Natural killer cell (primary cell): ENCODE data around the gene INO80C. TPM values are rescaled to one million over a fixed set of nuclear protein-coding genes. Genes with fewer than 3 reads are reported as not detected.

ENCODE experiments used
- ATAC-seq, 3 donors: fragments of 150-1000 bp in 2 of 3; fragments of 200-7000 bp in 1 of 3; cut with Tn5 transposase; 1 replicate in 1 of 3; 2 replicates in 2 of 3; pipeline ENCODE4 v1.10.0; 2021; ENCODE audit warnings: mild to moderate bottlenecking in 2 of 3, moderate library complexity in 2 of 3
- DNase-seq, 2 donors: peaks; one replicate each; pipeline versions ENCODE4 v3.0.0 to v3.0.0-alpha.2; 2013 to 2021; ENCODE audit warnings: mixed read lengths in 1 of 2
- H3K27ac ChIP-seq: one replicate; pipeline ENCODE4 v1.5.1; 2013; ENCODE audit warnings: mild to moderate bottlenecking, low read length
- H3K27me3 ChIP-seq: one replicate; pipeline ENCODE4 v1.6.1; 2013; ENCODE audit warnings: low read length; ENCODE audit not compliant: control insufficient read depth, insufficient read depth
- H3K36me3 ChIP-seq: one replicate; pipeline ENCODE4 v1.6.1; 2013; ENCODE audit warnings: low read length; ENCODE audit not compliant: control insufficient read depth, insufficient read depth
- H3K4me1 ChIP-seq: one replicate; pipeline ENCODE4 v1.6.1; 2013; ENCODE audit warnings: low read length; ENCODE audit not compliant: control insufficient read depth, insufficient read depth
- H3K4me3 ChIP-seq: one replicate; pipeline ENCODE4 v1.5.1; 2013; ENCODE audit warnings: low read length
- H3K9me3 ChIP-seq: one replicate; pipeline ENCODE4 v1.6.1; 2013; ENCODE audit warnings: low read length; ENCODE audit not compliant: control insufficient read depth, insufficient read depth
- H3K27ac Mint-ChIP-seq, 2 donors: one replicate each; pipeline ENCODE4 v1.8.0; 2022; ENCODE audit warnings: mild to moderate bottlenecking in 2 of 2, mixed read lengths in 2 of 2, moderate library complexity in 1 of 2
- H3K27me3 Mint-ChIP-seq, 2 donors: one replicate each; pipeline ENCODE4 v1.8.0; 2022; ENCODE audit warnings: low read depth in 2 of 2, mixed read lengths in 2 of 2
- H3K36me3 Mint-ChIP-seq: one replicate; pipeline ENCODE4 v1.8.0; 2022; ENCODE audit warnings: mixed read lengths
- H3K4me1 Mint-ChIP-seq, 2 donors: one replicate each; pipeline ENCODE4 v1.8.0; 2022; ENCODE audit warnings: mixed read lengths in 2 of 2
- H3K4me3 Mint-ChIP-seq: one replicate; pipeline ENCODE4 v1.8.0; 2022; ENCODE audit warnings: mild to moderate bottlenecking, moderate library complexity, mixed read lengths
- H3K9me3 Mint-ChIP-seq, 2 donors: one replicate each; pipeline ENCODE4 v1.8.0; 2022; ENCODE audit warnings: mixed read lengths in 2 of 2
- CTCF ChIP-seq: fragments of 200-600 bp; IDR thresholded peaks from one replicate; pipeline ENCODE4 v1.8.0; 2022; ENCODE audit warnings: antibody characterized with exemption
- WGBS: methylation state at CpG from one replicate; pipeline ENCODE4 v1.1.7; 2013; ENCODE audit warnings: missing lambda C conversion rate; ENCODE audit not compliant: insufficient coverage; 5-methylcytosine and 5-hydroxymethylcytosine counted together
- intact Hi-C: fragments of 100-400 bp; cut with micrococcal nuclease; formaldehyde crosslinking; loops from one replicate; pipeline ENCODE4 v1.14.2; 2022
- total RNA-seq, 4 donors: library from RNA; stranded (reverse); fragments of 120-200 nt in 1 of 4; gene quantifications; one replicate each; pipeline versions ENCODE4 v1.2.3 to v1.2.4, GENCODE V29; 2013 to 2022

INO80C gene
- total RNA-seq, 3 donors from 2014 or later (not counting 1 experiment from before 2014, with no cell fraction given), result 17.6 to 19.5 (median 19.2) TPM

GRCh38 chr18:35484034-35484433 lies 13.7 kb downstream of the INO80C start:
- H3K36me3 Mint-ChIP-seq, result no peaks in the 10 kb centered on the region
- no peak for ATAC-seq
- intact Hi-C loops, result no loop called here

GRCh38 chr18:35481960-35482366 lies 15.8 kb downstream of the INO80C start:
- Mint-ChIP-seq H3K9me3 (no peaks in the 10 kb centered on the region), H3K4me3 (no peak overlapping the region), H3K4me1 (peaks cover 0 to 13% of the 10 kb centered on the region in 2 donors), H3K27me3 (no peaks in the 10 kb centered on the region), H3K36me3 (no peaks in the 10 kb centered on the region), H3K27ac (no peak overlapping the region)
- TF ChIP-seq CTCF, result no peak
- intact Hi-C loops, result no loop called here
- no peaks in the 10 kb centered on the region for H3K36me3 ChIP-seq
- H3K9me3 ChIP-seq, result no peaks in the 10 kb centered on the region
- WGBS, result 100% methylated on average over 2 of the region's 5 CpGs
- ATAC-seq (no peak), DNase-seq (no peak)
- H3K27me3 ChIP-seq, result no peaks in the 10 kb centered on the region
- no peak overlapping the region for H3K4me3 ChIP-seq
- no peaks in the 10 kb centered on the region for H3K4me1 ChIP-seq
- no peak overlapping the region for H3K27ac ChIP-seq

More at GRCh38 chr18:35484034-35484433, 13.7 kb downstream of the INO80C start:
- Mint-ChIP-seq H3K4me1 (peaks cover 0 to 5% of the 10 kb centered on the region in 2 donors), H3K27ac (no peak overlapping the region), H3K4me3 (no peak overlapping the region), H3K9me3 (no peaks in the 10 kb centered on the region), H3K27me3 (no peaks in the 10 kb centered on the region)
- Histone ChIP-seq H3K36me3 (no peaks in the 10 kb centered on the region), H3K4me3 (no peak overlapping the region), H3K27me3 (no peaks in the 10 kb centered on the region), H3K4me1 (no peaks in the 10 kb centered on the region), H3K27ac (no peak overlapping the region), H3K9me3 (no peaks in the 10 kb centered on the region)
- TF ChIP-seq CTCF, result no peak
- no peak for DNase-seq

GRCh38 chr18:35479911-35480586 lies 17.7 kb downstream of the INO80C start:
- no peak overlapping the region for H3K4me3 ChIP-seq
- H3K27me3 ChIP-seq, result no peaks in the 10 kb centered on the region
- DNase-seq (no peak), ATAC-seq (no peak)
- peaks cover 0 to 13% of the 10 kb centered on the region in 2 donors for H3K4me1 Mint-ChIP-seq
- peaks cover 2% of the 10 kb centered on the region for H3K36me3 ChIP-seq
- no peak for TF ChIP-seq CTCF
- no peaks in the 10 kb centered on the region for H3K9me3 Mint-ChIP-seq
- no peak overlapping the region for H3K27ac ChIP-seq
- WGBS, result 95% methylated on average over 1 of the region's 1 CpG
- no peaks in the 10 kb centered on the region for H3K27me3 Mint-ChIP-seq
- H3K9me3 ChIP-seq, result no peaks in the 10 kb centered on the region
- no peaks in the 10 kb centered on the region for H3K4me1 ChIP-seq
- intact Hi-C loops, result no loop called here
- no peak overlapping the region for H3K4me3 Mint-ChIP-seq
- no peaks in the 10 kb centered on the region for H3K36me3 Mint-ChIP-seq
- no peak overlapping the region for H3K27ac Mint-ChIP-seq
